DMS 273 (cell line): Measurements from ENCODE around the gene ZNF469.
"Not testable (repeated sequence)": the region's sequence is repeated elsewhere in the genome, so short reads cannot be mapped to it uniquely, and the experiment has no call there.

Experiments
- DNase-seq: peaks from one replicate; lab custom pipeline; 2025; ENCODE audit not compliant: unreplicated experiment; lab: John Stamatoyannopoulos, UW

ZNF469 gene

GRCh38 chr16:88407807-88408206 is 25.0 kb downstream of the ZNF469 start:
- DNase-seq = no peak

DNA sequence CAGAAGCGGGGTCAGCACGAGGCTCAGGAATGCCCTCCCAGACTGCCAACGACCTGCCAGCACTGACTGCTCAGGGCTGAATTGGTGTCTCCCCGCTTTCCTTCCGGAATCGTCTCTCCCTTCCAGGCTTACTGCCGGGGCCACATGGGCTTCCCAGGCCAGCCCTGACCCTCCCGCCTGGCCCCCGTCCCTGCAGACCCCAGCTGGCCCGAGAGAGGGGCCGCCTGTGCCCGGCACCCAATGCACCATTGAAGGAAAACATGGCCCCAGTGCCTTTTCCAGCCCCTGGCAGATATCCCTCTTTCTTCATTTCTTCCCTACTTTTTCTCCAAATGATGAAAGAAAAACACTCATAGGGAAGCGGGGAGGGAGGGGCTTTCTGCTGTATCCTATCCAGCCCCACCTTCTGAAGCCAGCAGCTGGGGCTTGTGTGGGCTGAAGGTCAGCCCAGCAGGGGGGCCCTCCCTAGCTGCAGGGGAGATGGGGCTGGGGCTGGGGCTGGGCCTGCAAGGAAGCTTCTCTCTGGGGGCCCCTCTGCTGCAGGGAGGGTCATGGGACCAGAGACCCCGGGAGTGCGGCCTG is 25.9 kb downstream of the ZNF469 start:
- DNase-seq = no peak

DNA sequence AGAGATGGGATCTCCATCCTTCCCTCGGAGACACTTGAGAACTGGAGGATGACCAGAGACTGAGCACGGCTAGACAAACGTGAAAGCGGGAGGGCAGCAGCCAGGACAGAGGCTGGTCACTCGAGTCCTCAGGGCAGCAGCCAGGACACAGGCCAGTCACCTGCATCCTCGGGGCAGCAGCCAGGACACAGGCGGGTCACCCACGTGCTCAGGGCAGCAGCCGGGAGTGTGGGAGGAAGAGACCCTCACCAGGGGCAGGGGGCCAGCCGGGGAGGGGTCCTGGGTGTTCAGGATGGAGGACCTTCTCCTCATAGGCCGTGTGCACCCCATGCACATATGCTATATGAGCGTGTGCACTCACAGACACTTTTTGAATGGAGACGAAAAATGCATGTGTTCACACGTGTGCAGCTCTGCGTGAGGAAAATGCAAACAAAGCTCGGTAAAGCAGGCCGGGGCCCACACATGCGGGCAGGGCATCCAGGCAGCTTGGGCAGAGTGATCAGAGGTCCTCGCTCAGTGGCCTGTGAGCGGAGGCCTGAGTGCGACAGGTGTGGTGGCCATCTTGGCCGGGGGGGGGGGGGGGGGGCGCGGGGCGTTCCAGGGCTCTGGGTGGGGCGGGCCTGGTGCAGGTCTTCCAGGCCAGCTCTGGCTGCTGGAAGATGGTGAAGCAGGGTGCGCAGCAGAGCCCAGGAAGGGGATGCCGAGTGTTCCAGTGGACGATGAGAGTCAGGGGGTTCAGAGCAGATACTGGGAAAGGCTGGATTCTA is 26.7 kb downstream of the ZNF469 start:
- DNase-seq = no peak

- DNase-seq = not testable (repeated sequence)
These were observed 27.7 kb downstream of the ZNF469 start for GRCh38 chr16:88410297-88410968.

- no peak for DNase-seq
These were observed 29.3 kb downstream of the ZNF469 start for GRCh38 chr16:88411951-88412576.

DNA sequence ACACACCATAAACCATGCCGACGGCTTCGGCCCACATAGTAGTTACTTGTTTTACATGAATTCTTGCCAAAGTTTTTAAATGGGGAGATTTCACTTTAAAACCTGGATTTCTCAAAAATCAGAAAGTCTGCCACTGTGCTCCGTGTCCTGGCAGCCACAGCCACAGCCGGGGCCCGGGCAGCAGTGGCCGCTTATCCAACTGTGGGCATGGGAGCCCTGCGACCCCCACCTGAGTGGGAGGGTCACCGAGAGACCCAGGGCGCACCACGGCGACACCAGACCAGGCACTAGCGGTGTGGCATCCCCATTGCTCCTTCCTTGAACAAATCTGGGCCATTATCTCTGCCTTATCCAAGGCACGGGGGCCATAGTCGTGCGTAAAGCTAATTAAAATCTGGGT is 30.0 kb downstream of the ZNF469 start:
- no peak for DNase-seq

DNA sequence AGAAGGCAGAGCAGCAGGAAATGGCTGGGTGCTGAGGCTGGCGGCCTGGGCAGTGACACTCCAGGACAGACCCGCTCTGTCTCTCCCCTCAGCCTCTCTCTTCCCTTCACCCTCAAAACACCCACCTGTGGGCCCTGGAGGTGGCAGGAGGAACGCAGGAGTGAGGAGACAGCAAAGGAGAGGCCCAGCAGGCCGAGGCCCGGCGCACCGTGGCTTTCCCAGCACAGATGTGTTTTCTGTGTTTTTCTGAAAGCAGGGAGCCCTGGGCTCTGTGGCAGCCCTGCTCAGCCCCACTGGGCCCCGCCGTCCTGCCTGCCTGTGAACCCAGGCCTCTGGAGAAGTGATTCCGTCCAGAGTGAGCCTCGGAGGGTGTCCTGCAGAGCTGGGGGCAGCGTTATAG is 30.5 kb downstream of the ZNF469 start:
- no peak for DNase-seq

DNA sequence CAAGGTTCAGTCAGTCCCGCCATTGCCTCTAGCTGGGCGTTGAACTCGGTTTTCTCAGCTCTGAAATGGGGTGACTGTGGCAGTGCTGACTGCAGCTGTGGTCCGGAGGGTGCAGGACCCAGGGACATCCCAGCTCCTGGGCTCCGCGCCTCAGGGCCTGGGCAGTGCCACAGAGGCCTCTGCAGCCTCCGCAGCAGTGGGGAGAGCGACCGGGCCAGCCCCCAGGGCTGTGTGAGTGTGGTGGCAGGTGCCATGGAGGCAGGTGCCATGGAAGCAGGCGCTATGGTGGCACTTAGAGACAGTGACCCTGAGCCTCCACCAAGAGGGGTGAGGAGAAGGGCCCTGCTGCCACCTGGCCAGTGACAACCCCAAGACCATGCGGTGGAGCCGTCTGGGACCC is 30.9 kb downstream of the ZNF469 start:
- DNase-seq = no peak

DNA sequence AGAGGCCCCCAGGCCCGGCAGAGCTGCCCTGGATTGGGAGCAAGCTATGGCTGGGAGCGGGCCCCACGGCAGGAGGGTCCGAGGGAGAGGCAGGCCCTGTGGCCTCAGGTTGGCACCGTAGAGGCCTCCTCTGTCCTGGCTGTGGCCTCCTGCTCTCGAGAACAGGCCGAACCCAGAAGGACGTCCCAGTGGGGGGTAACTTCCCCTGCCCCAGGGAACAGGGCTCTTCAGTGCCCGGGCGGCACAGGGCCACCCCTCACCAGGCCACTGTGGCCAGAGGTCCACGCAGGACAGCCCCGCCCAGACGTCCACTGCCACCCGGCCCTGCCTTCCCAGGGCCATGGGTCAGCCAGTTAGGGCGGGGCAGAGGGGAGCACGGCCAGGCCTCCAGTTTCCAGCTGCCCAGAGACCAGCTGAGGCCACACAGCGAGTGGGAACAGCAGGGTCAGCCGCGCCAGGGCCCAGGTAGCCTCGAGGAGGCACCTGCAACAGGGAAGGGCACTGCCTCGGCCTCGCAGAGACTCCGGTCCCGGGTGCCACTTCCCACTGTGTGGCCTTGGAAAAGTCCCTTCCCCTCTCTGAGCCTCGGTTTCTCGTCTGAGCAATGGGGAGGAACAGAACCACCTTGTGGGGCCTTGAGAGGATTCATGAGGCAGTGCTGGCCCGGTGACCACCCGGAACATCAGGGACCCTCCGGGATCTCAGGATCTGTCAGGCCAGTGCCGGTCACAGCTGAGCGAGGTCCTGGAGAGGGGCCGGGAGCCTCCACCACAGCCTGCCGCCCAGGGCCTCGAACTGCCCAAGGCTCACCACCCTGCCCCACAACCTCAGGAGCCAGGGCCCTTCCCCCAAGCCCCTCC is 32.0 kb downstream of the ZNF469 start:
- no peak for DNase-seq

GRCh38 chr16:88415381-88415705 is 32.6 kb downstream of the ZNF469 start:
- DNase-seq = no peak

DNA sequence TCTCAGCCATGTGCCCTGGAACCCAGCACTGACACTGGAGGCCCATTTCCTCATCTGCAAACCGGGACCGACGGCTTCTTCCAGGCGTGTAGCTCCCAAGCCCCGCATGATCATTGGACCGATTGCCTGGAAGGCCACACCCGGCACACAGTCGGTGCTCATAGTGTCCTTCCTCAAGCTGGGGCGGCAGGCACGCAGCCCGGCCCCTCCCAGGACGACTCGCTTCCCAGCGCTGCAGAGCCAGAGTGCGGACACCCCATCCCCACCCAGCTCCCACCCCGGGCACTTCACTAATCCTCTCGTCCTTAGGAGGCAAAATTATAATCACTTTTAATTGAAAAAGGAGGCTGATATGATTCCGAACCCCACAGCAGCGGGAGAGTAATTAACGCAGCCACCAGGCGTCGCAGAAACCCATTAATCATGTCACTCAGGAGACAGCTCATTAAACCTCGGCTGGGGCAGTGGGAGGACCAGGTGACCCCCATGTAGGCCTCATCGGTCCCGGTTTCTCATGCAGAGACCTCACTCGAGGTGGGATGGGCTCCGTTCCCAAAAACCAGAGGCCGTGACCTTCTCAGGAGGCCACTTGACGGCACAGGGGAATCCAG is 33.1 kb downstream of the ZNF469 start:
- no peak for DNase-seq

GRCh38 chr16:88416686-88417085 is 33.9 kb downstream of the ZNF469 start:
- DNase-seq = no peak

GRCh38 chr16:88417684-88418476 is 35.1 kb downstream of the ZNF469 start:
- no peak for DNase-seq

DNA sequence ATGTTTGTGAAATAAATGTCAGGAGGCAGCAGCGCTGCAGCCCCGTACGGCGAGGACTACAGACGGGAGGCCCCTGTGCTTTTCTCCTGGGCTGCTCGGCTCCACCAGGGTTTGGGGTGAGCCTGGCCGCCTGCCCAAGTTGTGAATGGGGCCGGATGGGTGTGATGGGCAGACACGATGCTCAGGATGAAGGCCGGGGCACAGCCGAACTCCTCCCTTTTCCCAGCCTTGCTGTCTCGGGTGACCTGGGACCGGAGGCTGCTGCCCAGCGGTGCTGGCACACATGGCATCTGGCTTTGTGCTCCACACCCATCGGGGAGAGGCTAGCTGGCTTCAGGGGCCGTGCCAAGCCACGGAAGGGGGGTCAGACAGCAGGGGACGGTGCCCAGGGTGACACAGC is 36.1 kb downstream of the ZNF469 start:
- no peak for DNase-seq

DNA sequence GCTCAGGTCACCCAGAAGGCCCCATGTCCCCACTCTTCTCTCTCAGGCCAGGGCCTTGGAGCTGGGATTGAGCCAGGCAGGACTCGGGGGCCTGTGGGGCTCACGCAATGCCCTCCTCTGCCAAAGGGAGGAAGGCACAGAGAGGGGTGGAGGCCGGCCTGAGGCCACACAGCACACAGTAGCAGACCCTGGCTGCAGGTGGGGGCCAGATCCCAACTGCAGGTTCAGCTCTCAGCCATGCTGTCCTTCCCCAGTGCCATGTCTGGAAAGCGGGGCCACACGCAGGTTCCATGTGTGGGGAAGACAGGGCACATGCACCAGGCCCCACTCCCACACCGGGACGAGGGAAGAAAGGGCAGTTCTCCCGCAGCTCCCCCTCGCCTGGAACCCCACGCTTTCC is 37.0 kb downstream of the ZNF469 start:
- DNase-seq = no peak

DNA sequence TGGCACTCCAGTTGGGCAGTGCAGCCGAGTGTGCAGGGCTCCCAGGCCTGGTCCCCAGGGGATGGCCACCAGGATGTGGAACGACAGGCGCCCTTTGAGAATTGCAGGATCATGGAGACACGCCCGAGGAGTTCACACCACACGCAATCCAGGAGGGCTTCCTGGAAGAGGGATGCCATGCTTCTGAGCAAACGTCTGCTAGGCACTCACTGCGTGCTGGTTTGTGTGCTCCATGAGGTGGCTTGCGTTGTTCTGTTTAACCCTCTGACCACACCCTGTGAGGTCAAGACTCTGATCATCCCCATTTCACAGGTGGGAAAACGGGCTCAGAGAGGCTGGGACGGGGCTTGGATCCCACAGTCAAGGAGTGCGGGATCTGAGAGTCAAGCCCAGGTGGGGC is 37.7 kb downstream of the ZNF469 start:
- DNase-seq = no peak

DNA sequence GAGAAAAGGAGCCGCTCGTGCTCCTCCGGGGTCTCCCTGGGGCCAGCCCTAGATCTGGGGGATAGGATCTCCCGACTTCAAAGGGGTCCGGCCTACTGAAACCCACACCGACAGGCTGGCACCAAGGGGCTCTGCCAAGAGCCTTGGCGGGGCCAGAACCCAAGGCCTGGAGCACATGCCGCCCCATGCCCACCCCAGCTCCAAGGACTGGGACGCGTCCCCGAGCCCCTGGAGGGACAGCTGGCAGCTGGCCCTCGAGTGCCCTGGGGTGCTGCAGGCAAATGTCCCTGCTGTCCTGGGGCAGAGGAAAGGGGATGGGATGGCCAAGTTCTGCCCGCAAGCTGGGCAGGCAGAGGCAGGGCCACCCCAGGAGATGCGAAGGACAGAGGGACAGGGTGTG is 38.5 kb downstream of the ZNF469 start:
- DNase-seq = no peak

GRCh38 chr16:88421871-88422433 is 39.2 kb downstream of the ZNF469 start:
- DNase-seq = no peak

- DNase-seq = no peak
These were observed 40.1 kb downstream of the ZNF469 start for GRCh38 chr16:88422733-88423447.
